Stomach (tissue), 4 donors: ENCODE measurements around the gene SLC25A31.

Source experiments
- CTCF ChIP-seq, 7 experiments: fragments of 450-650 bp in 4 of 7; fragments of 200-600 bp in 3 of 7; sonication (generic) in 3 of 7; IDR thresholded peaks; one replicate each; pipeline ENCODE4 v1.5.1; 2016 to 2019; ENCODE audit warnings: antibody characterized with exemption in 7 of 7, control low read depth in 2 of 7, mild to moderate bottlenecking in 1 of 7
- POLR2AphosphoS5 ChIP-seq, 3 donors: sonication (generic); formaldehyde crosslinking; IDR thresholded peaks; one replicate each; pipeline ENCODE4 v1.6.1; 2016; ENCODE audit warnings: antibody characterized with exemption in 3 of 3

- TF ChIP-seq CTCF (IDR thresholded peaks at IDR 0.05) (no peak), POLR2AphosphoS5 (IDR thresholded peaks at IDR 0.05) (no peak)
Measured at GRCh38 chr4:127788517-127788916, 58.3 kb downstream of the SLC25A31 start.
